ENCODE measurements around the gene SLC49A3.

DNA sequence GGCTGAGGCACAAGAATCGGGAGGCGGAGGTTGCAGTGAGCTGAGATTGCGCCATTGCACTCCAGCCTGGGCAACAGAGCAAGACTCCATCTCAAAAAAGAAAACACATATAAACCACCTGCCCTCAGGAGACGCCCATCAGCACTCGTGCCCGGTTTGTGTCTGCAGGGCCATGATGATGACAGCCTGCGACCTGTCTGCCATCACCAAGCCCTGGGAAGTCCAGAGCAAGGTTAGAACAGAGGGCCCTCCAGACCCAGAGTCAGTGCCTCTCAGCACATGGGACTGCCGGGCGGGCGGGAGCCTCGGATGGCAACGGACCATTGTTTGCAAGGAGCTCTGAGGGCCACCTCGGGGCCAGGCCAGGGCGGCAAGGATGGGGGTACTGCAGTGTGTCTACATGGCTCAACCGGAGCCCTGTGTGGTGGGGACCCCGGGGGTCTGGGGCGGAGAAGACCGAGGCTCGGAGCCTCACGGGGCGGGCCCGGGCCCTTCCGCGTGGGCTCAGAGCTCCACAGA, 24.2 kb downstream of the SLC49A3 start:
- TF ChIP-seq, protein P1, sequence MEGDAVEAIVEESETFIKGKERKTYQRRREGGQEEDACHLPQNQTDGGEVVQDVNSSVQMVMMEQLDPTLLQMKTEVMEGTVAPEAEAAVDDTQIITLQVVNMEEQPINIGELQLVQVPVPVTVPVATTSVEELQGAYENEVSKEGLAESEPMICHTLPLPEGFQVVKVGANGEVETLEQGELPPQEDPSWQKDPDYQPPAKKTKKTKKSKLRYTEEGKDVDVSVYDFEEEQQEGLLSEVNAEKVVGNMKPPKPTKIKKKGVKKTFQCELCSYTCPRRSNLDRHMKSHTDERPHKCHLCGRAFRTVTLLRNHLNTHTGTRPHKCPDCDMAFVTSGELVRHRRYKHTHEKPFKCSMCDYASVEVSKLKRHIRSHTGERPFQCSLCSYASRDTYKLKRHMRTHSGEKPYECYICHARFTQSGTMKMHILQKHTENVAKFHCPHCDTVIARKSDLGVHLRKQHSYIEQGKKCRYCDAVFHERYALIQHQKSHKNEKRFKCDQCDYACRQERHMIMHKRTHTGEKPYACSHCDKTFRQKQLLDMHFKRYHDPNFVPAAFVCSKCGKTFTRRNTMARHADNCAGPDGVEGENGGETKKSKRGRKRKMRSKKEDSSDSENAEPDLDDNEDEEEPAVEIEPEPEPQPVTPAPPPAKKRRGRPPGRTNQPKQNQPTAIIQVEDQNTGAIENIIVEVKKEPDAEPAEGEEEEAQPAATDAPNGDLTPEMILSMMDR (IDR thresholded peaks at IDR 0.05; ENCODE audit: insufficient read depth, low read depth, low read length): no peak
- TF ChIP-seq EZH2 (IDR thresholded peaks at IDR 0.05; ENCODE audit: insufficient read depth, low read length): no peak
